Stimulated activated CD8-positive, alpha-beta memory T cell treated with anti-CD3 and anti-CD28 coated beads, Interleukin-7, amount 100 ng/mL, for 4 hours (primary cell): ENCODE results near the gene RNPS1.

Source experiments
- DNase-seq, 2 donors: peaks; one replicate each; pipeline ENCODE4 v3.0.0-alpha.2; 2020; ENCODE audit warnings: low read depth in 2 of 2

RNPS1 gene

DNA sequence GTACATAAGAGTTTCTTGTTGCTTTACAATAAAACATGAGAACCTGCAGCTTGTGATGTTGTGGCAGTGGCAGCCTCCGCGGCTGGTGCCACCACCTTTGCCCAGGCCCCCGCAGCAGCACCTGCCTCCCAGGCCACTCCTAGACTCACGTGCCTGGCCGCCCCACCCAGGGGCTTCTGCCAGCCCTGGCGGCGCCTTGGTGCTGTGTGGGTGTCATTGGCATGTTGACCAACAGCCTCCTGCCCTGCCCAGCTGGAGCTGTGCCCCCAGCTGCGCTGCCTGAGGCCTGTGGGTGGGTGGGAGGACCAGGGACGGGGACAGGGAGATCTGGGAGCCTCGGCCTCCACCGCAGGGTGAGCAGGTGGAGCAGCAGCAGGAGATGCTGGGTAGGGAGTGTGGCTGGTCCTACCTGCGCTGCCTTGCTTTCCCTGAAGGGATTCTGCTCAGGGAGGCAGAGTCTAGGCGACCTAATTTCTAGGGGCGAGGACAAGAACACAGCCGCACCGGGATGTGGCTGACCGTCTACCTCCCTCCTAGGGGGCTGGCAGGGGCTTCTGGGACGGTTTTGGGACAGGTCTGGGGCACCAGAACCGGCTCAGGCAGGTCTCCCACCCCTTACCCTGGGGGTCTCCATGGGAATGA is 32.1 kb downstream of the RNPS1 start:
- DNase-seq = no peak

DNA sequence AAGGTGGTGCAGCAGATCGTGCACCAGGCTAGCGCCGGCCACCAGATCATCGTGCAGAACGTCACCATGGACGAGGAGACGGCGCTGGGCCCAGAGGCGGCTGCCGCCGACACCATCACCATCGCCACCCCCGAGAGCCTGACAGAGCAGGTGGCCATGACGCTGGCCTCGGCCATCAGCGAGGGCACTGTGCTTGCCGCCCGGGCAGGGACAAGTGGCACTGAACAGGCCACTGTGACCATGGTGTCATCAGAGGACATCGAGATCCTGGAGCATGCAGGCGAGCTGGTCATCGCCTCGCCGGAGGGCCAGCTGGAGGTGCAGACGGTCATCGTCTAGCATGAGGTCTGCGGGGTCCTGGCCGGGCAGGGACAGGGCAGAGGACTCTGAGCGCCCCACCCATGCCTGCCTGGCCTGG is 32.7 kb downstream of the RNPS1 start:
- DNase-seq = no peak

DNA sequence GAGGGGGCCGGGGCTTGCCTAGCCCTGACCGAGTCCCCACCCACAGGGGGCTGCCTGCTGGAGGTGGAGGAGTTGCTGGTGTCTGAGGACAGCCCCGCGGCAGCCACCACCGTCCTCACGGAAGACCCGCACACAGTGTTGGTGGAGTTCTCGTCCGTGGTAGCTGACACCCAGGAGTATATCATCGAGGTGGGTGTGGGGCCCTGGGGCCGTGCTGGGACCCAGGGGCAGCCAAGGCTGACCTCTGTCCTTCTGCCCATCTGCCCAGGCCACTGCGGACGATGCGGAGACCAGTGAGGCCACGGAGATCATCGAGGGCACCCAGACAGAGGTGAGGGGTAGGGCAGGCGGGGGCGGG is 33.1 kb downstream of the RNPS1 start:
- no peak for DNase-seq

DNA sequence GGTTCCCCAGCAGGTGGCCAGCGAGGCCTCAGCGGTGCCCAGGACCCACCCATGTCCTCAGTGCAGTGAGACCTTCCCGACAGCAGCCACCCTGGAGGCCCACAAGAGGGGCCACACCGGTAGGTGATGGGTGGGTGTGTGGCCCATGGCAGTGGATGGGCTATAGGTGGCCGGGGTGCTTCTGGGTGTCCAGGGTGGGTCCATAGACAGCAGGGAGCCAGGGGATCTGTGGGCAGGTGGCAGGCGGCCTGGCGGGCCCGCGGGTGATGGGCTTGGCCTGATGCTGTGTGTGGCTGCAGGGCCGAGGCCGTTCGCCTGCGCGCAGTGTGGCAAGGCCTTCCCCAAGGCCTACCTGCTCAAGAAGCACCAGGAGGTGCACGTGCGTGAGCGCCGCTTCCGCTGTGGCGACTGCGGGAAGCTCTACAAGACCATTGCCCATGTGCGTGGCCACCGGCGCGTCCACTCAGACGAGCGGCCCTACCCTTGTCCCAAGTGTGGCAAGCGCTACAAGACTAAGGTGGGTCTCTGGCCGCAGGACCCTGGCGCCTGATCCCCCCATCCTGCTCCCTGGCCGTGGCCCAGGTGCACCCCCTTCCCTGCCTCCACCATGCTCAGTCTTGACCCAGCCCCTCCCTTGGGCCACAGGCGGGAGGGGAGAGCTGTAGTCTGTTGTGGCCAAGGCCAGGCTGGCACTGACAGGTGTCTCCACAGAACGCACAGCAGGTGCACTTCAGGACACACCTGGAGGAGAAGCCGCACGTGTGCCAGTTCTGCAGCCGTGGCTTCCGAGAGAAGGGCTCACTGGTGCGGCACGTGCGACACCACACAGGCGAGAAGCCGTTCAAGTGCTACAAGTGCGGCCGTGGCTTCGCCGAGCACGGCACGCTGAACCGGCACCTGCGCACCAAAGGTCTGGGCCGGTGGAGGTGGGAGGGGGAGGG is 33.8 kb downstream of the RNPS1 start:
- DNase-seq = no peak

DNA sequence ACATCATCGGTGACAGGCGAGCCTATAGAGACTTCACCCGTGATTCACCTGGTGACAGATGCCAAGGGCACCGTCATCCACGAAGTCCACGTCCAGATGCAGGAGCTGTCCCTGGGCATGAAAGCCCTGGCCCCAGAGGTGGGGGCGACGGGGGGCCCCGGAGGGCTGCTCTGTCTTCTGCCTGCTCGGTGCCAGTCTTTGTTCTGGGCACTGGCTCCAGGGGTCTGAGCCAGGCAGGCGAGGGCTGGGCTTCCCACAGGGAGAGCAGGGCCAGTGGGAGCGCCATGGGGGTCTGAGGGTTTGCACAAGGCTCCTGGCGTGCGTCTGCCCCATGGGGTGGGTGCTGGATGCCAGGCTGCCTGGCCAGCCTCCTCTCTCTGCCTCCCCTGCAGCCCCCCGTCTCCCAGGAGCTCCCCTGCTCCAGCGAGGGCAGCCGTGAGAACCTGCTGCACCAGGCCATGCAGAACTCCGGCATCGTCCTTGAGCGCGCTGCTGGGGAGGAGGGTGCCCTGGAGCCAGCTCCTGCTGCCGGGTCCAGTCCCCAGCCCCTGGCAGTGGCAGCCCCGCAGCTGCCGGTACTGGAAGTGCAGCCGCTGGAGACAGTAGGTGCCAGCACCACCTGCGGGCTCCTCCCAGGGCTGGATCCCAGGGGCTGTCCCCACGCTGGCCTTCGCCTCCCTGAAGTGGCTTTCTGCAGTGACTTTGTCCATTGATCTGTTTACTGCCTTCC is 34.7 kb downstream of the RNPS1 start:
- DNase-seq = no peak

DNA sequence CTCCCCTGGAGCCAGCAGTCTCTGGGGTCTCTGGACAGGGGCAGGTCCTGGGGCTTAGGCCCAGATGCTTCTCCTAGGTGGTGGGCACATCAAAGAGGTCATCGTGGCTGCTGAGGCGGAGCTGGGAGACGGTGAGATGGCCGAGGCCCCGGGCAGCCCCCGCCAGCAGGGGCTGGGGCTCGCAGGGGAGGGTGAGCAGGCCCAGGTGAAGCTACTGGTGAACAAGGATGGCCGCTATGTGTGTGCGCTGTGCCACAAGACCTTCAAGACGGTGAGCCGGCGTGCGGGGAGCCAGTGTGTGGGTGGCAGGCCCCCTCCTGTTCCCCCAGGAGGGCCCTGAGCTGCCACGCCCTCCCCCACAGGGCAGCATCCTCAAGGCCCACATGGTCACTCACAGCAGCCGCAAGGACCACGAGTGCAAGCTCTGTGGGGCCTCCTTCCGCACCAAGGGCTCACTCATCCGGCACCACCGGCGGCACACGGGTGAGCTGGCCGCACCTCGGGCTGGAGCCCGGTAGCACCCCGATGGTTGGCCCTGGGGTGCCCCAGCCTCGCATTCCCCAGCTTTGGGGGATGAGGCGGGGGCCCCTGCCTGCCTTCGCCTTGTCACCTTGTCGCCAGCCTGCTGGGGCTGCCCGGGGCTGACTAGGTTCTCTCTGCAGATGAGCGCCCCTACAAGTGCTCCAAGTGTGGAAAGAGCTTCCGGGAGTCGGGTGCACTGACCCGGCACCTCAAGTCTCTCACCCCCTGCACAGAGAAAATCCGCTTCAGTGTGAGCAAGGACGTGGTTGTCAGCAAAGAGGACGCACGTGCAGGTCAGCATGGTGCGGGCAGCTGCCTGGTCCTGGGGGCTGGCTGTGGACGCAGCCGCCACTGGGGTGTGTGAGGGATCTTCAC is 35.6 kb downstream of the RNPS1 start:
- DNase-seq = no peak

DNA sequence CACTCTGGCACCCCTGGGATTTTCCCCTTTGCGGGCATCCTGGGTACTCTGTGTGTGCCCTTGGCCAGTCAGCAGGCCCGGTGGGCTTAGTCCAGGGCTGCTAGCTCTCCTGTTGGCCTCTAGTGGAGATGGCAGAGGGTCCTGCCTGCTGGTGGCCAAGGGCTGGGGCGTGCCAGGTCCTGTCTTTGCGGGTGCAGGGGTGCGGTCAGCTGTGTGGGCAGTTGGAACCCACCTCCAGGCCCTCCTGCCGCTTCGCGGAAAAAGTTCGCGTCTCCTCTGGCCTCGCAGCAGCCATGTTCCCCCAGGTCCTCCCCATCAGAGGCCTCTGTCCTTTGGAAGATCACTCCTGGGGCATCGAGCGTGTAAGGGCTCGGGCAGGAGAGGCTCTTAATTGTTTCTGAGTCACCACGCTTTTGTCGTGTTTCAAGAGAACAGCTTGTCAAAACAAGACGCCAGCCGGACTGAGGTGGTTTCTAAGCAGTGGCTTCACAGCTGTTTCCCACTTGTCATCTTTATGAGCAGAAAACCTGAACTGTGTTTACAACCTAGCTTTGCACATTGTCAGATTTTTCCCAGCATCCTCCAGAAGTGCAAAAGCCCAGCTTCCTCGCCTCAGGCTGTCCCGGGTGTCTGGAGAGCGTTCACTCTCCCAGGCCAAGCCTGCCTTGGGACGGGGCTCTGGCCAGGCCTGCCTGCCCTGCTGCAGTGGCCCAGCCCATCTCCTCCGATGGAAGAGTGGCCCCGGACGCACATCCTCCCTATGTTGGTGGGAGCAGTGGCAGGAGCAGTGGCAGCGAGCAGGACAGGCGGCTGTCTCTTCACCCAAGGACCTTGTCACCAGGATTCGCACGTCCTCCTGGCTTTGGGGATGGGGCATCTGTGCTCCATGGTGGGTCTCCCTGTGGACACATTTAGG is 36.7 kb downstream of the RNPS1 start:
- DNase-seq = no peak

DNA sequence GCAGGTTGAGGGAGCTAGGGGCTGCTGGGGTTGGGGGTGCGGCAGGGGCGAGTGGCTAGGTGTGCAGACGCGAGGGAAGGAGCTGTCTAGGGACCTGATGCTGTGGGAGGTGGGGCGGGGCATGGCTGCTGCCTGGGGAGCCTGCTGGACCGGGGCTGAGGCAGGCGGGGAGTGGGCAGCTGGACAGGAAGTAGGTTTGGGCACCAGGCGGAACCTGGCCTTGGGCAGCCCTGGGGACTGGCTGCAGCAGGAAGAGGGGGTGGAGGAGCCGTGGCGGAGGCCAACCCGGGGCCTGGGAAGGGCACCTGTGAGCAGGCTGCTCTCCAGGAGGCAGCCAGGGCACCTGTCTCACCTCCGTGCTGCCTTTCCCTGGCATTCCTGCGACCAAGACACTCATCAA is 37.5 kb downstream of the RNPS1 start:
- no peak for DNase-seq

DNA sequence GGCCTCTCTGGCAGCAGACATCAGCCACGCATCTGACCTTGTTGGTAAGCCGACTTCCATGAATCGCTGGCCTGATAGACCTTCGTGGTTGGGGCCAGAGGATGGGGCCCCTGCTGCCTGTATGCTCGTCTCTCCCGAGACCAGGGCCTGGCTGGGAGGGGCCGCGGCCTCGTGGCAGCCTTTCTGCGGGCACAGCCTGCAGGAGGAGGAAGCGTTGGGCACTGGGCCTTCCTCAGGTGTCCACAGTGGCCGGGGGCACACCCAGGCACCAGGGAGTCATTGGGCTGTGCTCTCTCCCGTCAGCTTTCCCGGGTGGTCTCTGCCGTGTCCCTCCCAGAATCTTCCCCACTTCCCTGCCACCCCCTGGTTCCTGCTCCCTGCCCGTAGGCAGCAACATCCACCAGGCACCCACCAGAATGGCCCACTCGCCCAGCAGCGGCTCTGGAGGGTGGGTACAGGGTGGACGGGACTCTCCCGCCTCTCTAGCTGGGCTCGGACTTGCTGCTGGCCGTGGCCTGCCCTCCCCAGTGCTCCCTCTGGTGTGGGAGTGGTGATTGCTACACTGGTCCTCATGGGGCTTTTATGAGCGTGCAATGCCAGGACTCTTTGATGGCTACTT is 38.2 kb downstream of the RNPS1 start:
- no peak for DNase-seq

DNA sequence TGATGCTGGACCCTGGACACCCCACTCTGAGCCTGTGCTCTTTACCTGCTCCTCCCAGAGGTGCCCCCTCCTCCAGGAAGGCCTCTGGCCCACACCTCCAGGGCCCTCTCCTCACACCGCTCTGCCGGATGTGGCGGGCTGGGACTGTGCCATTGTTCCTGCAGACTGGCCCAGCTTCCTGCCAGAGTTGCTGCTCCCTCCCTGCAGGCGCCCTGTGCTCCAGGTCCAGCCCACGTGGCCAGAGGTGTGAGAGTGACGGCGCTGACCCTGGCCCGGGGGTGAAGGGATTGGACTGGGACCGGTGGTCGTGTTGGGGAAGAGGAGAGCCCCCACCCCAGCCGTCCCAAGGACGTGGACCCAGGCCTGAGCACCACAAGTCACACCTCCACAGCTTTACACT is 38.8 kb downstream of the RNPS1 start:
- DNase-seq = no peak

DNA sequence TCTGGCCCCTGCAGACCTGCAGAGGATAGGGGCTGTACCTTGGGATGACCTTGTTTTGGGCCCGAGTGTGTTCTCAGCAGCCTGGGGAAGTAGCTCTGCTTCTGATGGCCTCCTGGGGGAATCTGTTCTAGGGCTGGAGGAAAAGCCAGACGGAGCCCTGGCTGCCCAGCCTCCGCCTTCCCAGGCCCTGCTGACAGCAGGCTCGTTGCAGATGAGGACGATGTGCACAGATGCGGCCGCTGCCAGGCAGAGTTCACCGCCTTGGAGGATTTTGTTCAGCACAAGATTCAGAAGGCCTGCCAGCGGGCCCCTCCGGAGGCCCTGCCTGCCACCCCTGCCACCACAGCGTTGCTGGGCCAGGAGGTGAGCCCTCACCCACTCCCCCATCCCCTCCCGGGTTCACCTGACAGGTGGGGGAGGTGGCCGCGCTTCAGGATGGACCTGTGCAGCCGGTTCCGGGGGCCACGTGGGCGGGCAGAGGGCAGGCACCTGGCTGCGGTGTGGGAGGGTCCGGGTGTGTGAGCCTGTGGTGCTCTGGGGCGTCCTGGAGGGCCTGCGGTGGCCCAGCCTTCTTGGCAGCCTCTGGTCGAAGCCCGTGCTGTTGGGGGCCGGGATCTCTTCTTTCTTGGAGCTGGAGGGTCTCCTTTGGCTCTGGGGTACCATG is 39.6 kb downstream of the RNPS1 start:
- DNase-seq = no peak

DNA sequence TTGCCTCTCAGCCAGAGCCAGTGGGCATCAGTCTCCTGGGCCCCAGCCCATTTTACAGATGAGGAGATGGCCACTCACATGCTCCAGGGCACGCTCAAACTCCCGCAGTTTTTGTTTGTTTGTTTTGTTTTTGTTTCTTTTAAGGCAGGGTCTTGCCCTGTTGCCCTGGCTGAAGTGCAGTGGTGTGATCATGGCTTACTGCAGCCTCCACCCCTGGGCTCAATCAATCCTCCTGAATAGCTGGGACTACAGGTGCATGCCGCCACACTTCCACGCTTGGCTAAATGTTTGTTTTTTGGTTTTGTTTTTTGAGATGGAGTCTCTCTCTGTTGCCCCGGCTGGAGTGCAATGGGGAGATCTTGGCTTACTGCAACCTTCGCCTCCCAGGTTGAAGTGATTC is 41.0 kb downstream of the RNPS1 start:
- DNase-seq = no peak

DNA sequence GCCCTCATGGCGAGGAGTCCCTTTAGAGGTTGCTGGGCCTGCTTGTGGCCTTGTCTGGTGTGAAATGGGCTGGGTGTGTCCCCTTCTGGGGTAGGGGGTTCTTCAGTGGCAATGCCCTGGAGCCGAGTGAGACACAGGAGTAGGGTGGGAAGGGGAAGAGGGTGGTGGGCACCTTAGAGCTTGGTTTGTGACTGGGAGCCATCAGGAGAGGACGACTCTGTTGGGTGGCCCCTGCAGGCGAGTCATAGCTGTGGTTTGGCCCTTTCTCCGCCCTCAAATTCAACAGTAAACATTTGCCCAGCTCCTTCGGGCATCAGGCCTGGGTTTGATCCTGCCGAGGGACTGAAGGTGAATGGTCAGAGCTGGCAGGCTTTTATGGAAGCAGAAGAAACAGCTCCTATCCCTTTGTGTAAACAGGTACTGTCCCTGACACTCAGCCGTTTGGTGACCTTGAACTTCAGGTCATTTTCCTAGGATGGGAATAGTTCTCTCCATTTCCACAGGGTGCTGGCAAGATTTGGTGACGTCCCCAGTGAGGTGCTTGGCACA is 41.6 kb downstream of the RNPS1 start:
- no peak for DNase-seq

DNA sequence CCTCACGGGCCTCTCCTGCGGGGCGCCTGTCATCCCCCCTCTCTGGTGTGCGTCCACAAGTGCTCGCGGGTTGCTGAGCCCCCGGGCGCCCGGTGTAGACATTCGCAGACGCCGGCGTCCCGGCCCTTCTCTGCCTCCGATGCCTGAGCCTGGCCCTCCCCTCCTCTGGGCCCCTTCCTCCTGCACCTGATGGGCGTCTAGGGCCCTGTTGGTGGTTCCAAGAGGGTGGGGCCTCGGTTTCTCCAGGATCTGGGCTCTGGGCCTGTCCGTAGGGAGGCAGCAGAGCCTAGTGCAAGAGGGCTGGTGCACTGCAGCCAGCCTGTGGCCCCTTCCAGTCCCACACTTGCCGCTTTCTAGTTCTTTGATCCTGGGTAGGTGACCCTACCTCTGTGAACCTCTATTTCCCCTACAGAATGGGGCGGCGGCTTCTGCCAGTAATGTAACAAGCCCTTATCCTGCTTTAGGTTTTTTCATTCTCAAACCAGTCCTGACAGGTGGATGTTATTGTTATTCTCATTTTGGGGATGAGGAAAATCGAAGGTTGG is 43.9 kb downstream of the RNPS1 start:
- DNase-seq = no peak

DNA sequence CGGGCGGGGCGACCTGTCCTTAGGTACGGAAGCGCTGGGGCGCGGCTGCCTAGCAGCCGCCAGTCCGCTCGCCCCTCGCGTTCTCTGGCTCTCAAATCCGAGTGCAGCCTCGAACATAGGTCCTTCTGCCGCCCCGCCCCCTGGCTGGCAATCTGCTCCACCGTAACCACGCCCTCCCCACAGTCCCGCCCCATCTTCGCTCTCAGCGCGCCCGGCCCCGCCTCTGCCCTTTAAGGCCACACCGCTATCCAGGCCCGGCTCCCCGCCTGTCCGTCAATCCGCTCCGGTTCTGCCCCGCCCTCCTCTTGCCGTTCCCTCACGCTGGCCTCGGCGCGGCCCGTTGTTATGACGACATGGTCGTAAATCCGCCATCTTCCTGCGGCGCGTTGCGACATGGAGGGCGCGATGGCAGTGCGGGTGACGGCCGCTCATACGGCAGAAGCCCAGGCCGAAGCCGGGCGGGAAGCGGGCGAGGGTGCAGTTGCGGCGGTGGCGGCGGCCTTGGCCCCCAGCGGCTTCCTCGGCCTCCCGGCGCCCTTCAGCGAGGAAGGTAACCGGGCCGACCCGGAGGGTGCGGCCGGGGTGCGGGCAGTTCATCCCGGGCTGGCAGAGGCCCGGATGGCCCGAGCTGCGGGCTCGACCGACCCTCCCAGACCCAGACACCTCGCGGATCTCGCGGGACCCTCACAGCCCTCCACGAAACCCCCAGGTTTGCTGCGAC is 44.5 kb downstream of the RNPS1 start, which contains the start of gene E4F1:
E4F1 (plus strand) TSS at position 371 of the 721 bp plus-strand sequence; CDS start at position 394, 23 bp downstream.
- DNase-seq = peak; percentile 98 to 99

DNA sequence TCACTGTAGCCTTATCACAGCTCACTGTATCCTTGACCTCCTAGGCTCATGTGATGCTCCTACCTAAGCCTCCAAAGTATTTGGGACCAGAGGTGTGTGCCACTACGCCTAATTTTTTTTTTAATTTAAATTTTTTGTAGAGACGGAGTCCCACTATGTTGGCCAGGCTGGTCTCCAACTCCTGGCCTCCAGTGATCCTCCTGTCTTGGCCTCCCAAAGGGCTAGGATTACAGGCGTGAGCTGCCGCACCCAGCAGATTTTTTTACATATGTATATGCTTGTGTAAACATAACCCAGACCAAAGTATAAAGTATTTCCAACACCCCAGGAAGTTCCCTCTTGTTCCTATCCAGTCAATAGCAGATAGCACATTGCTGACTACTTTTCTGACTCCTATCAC is 51.6 kb downstream of the RNPS1 start:
- DNase-seq = no peak

DNA sequence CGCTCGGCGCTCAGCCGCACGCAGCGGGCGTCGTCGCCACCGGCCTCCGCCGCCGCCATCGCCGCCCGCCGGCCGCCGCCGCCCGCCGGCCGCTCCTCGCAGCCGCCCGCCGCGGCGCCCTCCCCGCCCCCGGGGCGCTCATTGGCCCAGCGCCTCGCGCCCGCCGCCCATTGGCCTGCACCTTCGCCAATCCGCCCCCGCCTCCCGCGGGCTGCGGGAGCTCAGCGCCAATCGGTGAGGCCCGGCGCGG is 53.3 kb downstream of the RNPS1 start, which contains the start of gene PGP:
PGP (minus strand) TSS at position 122 of the 250 bp plus-strand sequence; CDS start at position 59, 63 bp downstream.
- DNase-seq = no peak
